NCI-H748 (cell line): Measurements from ENCODE around the gene VSX2.

ENCODE experiments used
- DNase-seq: peaks from one replicate; lab custom pipeline; 2025; ENCODE audit not compliant: unreplicated experiment; lab: John Stamatoyannopoulos, UW

The VSX2 gene

GRCh38 chr14:74221741-74222140, 17.5 kb upstream of the VSX2 start:
- no peak for DNase-seq

- no peak for DNase-seq
These were observed 16.2 kb upstream of the VSX2 start for GRCh38 chr14:74223016-74223415.

- DNase-seq: no peak
These were observed 7.5 kb upstream of the VSX2 start for GRCh38 chr14:74231784-74232183.

GRCh38 chr14:74235017-74235416, 4.2 kb upstream of the VSX2 start:
- DNase-seq: no peak

GRCh38 chr14:74237441-74237840, 1.8 kb upstream of the VSX2 start:
- DNase-seq: no peak

GRCh38 chr14:74239848-74240793, 872 bp downstream of the VSX2 start:
- DNase-seq: no peak

GRCh38 chr14:74240794-74241651, 1.8 kb downstream of the VSX2 start:
- no peak for DNase-seq

- DNase-seq: no peak
These were observed 2.4 kb downstream of the VSX2 start for GRCh38 chr14:74241652-74242017.

GRCh38 chr14:74242021-74242779, 3.0 kb downstream of the VSX2 start:
- DNase-seq: no peak

GRCh38 chr14:74242780-74243042, 3.5 kb downstream of the VSX2 start:
- DNase-seq: no peak

- DNase-seq: no peak
These were observed 3.8 kb downstream of the VSX2 start for GRCh38 chr14:74243051-74243450.

GRCh38 chr14:74244115-74244514, 4.9 kb downstream of the VSX2 start:
- no peak for DNase-seq

GRCh38 chr14:74245292-74245691, 6.0 kb downstream of the VSX2 start:
- no peak for DNase-seq

GRCh38 chr14:74246542-74246941, 7.3 kb downstream of the VSX2 start:
- DNase-seq: no peak

GRCh38 chr14:74248017-74248416, 8.8 kb downstream of the VSX2 start:
- DNase-seq: no peak

GRCh38 chr14:74249433-74250375, 10.5 kb downstream of the VSX2 start:
- DNase-seq: peak; percentile 21

- no peak for DNase-seq
These were observed 16.0 kb downstream of the VSX2 start for GRCh38 chr14:74255281-74255680.

- DNase-seq: peak; percentile 74
These were observed 18.1 kb downstream of the VSX2 start for GRCh38 chr14:74257078-74257940.

- no peak for DNase-seq
These were observed 18.9 kb downstream of the VSX2 start for GRCh38 chr14:74257941-74258763.
